SK-N-SH treated with all-trans-retinoic acid at 6 μM for 48 hours (cell line): ENCODE data around the gene CDON.

Experiments
- ARNTL ChIP-seq: fragments of 450-650 bp; formaldehyde crosslinking; IDR thresholded peaks from 2 replicates; pipeline ENCODE4 v1.5.0; 2020; ENCODE audit warnings: low read depth, mild to moderate bottlenecking, moderate library complexity, borderline replicate concordance
- CREB5 ChIP-seq: fragments of 250-450 bp; sonication (Bioruptor Pico); IDR thresholded peaks from 2 replicates; pipeline ENCODE4 v1.5.1; 2020; ENCODE audit warnings: low read depth, mild to moderate bottlenecking, moderate library complexity
- CSDC2 ChIP-seq: fragments of 250-450 bp; sonication (Bioruptor Pico); IDR thresholded peaks from 2 replicates; pipeline ENCODE4 v1.5.0; 2020; ENCODE audit warnings: mild to moderate bottlenecking, moderate library complexity
- ESRRG ChIP-seq: fragments of 250-450 bp; sonication (Bioruptor Pico); IDR thresholded peaks from 2 replicates; pipeline ENCODE4 v1.6.1; 2021; ENCODE audit warnings: mild to moderate bottlenecking
- GLIS3 ChIP-seq: fragments of 250-450 bp; sonication (Bioruptor Pico); IDR thresholded peaks from 2 replicates; pipeline ENCODE4 v1.5.0; 2020; ENCODE audit warnings: mild to moderate bottlenecking, moderate library complexity
- ISL1 ChIP-seq: fragments of 250-450 bp; sonication (Bioruptor Pico); IDR thresholded peaks from 2 replicates; pipeline ENCODE4 v2.1.2; 2022; ENCODE audit warnings: mild to moderate bottlenecking, moderate library complexity
- PATZ1 ChIP-seq: fragments of 250-450 bp; sonication (Bioruptor Pico); IDR thresholded peaks from 2 replicates; pipeline ENCODE4 v1.8.0; 2020; ENCODE audit warnings: mild to moderate bottlenecking, moderate library complexity, borderline replicate concordance
- RARB ChIP-seq: fragments of 250-450 bp; sonication (Bioruptor Pico); IDR thresholded peaks from 2 replicates; pipeline ENCODE4 v1.8.0; 2021; ENCODE audit warnings: mild to moderate bottlenecking, moderate library complexity
- SNAI2 ChIP-seq: fragments of 250-450 bp; sonication (Bioruptor Pico); IDR thresholded peaks from 2 replicates; pipeline ENCODE4 v1.5.0; 2020; ENCODE audit warnings: mild to moderate bottlenecking, moderate library complexity
- TCF4 ChIP-seq: fragments of 250-450 bp; sonication (Bioruptor Pico); IDR thresholded peaks from 2 replicates; pipeline ENCODE4 v1.8.0; 2021; ENCODE audit warnings: mild to moderate bottlenecking, moderate library complexity, borderline replicate concordance
- TOX ChIP-seq: fragments of 250-450 bp; sonication (Bioruptor Pico); IDR thresholded peaks from 2 replicates; pipeline ENCODE4 v1.8.0; 2021; ENCODE audit warnings: mild to moderate bottlenecking, moderate library complexity, borderline replicate concordance
- ZFP3 ChIP-seq: fragments of 250-450 bp; sonication (Bioruptor Pico); IDR thresholded peaks from 2 replicates; pipeline ENCODE4 v1.5.0; 2020; ENCODE audit warnings: mild to moderate bottlenecking, moderate library complexity
- ZFP30 ChIP-seq: fragments of 450-650 bp; formaldehyde crosslinking; IDR thresholded peaks from 2 replicates; pipeline ENCODE4 v1.5.0; 2022; ENCODE audit warnings: mild to moderate bottlenecking, moderate library complexity
- ZNF8 ChIP-seq: fragments of 450-650 bp; formaldehyde crosslinking; IDR thresholded peaks from 2 replicates; pipeline ENCODE4 v1.5.0; 2020; ENCODE audit warnings: mild to moderate bottlenecking, moderate library complexity

- TF ChIP-seq ISL1 (CRISPR knock-in tag) (no peak), GLIS3 (CRISPR knock-in tag) (no peak), TCF4 (CRISPR knock-in tag) (no peak), RARB (CRISPR knock-in tag) (no peak), ZFP30 (CRISPR knock-in tag) (no peak), ZNF8 (CRISPR knock-in tag) (no peak), TOX (CRISPR knock-in tag) (no peak), ARNTL (CRISPR knock-in tag) (no peak), CSDC2 (CRISPR knock-in tag) (no peak), SNAI2 (CRISPR knock-in tag) (no peak), ZFP3 (no peak), PATZ1 (CRISPR knock-in tag) (no peak), CREB5 (CRISPR knock-in tag) (no peak), ESRRG (no peak)
Observed at GRCh38 chr11:125952559-125952958, 110.1 kb downstream of the CDON start.
